IMR-90 (cell line): ENCODE data around the gene INTS3.

Experiments
- CHD1 ChIP-seq: IDR thresholded peaks from 2 replicates; pipeline ENCODE4 v1.6.1; 2012; ENCODE audit warnings: low read depth, low read length, improper control_type of control experiment
- CTCF ChIP-seq: conservative IDR thresholded peaks from 2 replicates; pipeline ENCODE4 v1.5.1; 2012; ENCODE audit warnings: mild to moderate bottlenecking, low read depth, low read length, improper control_type of control experiment
- ELK1 ChIP-seq: fragments of 150-350 bp; IDR thresholded peaks from 2 replicates; pipeline ENCODE4 v1.6.1; 2016; ENCODE audit warnings: low read depth, mild to moderate bottlenecking, low read length, moderate library complexity, borderline replicate concordance
- FOS ChIP-seq: fragments of 150-350 bp; IDR thresholded peaks from 2 replicates; pipeline ENCODE4 v1.6.1; 2016; ENCODE audit warnings: low read depth, low read length
- MAFK ChIP-seq: IDR thresholded peaks from 2 replicates; pipeline ENCODE4 v1.6.1; 2012; ENCODE audit warnings: low read depth, low read length, improper control_type of control experiment
- MAZ ChIP-seq: IDR thresholded peaks from 2 replicates; pipeline ENCODE4 v1.6.1; 2012; ENCODE audit warnings: low read depth, mild to moderate bottlenecking, low read length, improper control_type of control experiment, moderate library complexity, borderline replicate concordance
- MXI1 ChIP-seq: IDR thresholded peaks from 2 replicates; pipeline ENCODE4 v1.6.1; 2012; ENCODE audit warnings: low read depth, mild to moderate bottlenecking, low read length, moderate library complexity, borderline replicate concordance
- POLR2A ChIP-seq: IDR thresholded peaks from 2 replicates; pipeline ENCODE4 v1.6.1; 2012; ENCODE audit warnings: mild to moderate bottlenecking, low read depth, low read length
- RAD21 ChIP-seq: IDR thresholded peaks from 2 replicates; pipeline ENCODE4 v1.6.1; 2012; ENCODE audit warnings: low read length, improper control_type of control experiment
- RCOR1 ChIP-seq: IDR thresholded peaks from 2 replicates; pipeline ENCODE4 v1.6.1; 2012; ENCODE audit warnings: mild to moderate bottlenecking, low read length, improper control_type of control experiment; ENCODE audit not compliant: insufficient replicate concordance
- SMC3 ChIP-seq: fragments of 150-350 bp; IDR thresholded peaks from 2 replicates; pipeline ENCODE4 v1.6.1; 2016; ENCODE audit warnings: low read depth, mild to moderate bottlenecking, antibody characterized with exemption, low read length, moderate library complexity
- USF2 ChIP-seq: fragments of 150-350 bp; IDR thresholded peaks from 2 replicates; pipeline ENCODE4 v1.6.1; 2017; ENCODE audit warnings: mild to moderate bottlenecking, antibody characterized with exemption, low read length, low read depth

- TF ChIP-seq SMC3 (no peak), CTCF (no peak), USF2 (no peak), FOS (no peak), RAD21 (no peak), RCOR1 (no peak), POLR2A (no peak), ELK1 (no peak), MXI1 (no peak), MAFK (no peak), MAZ (no peak), CHD1 (no peak)
Observed at GRCh38 chr1:153745417-153745816, 17.6 kb downstream of the INTS3 start.
